GM19035 (cell line): ENCODE data around the gene SHLD1.

ENCODE experiments used
- ATAC-seq: cut with Tn5 transposase; IDR thresholded peaks from one replicate; pipeline ENCODE4 v1.9.1; 2021; ENCODE audit not compliant: unreplicated experiment

SHLD1 gene

GRCh38 chr20:5888041-5888440 is 137.8 kb downstream of the SHLD1 start:
- no peak for ATAC-seq

GRCh38 chr20:5890773-5891441 is 140.7 kb downstream of the SHLD1 start:
- no peak for ATAC-seq

GRCh38 chr20:5893052-5893451 is 142.9 kb downstream of the SHLD1 start:
- no peak for ATAC-seq

GRCh38 chr20:5893621-5894020 is 143.4 kb downstream of the SHLD1 start:
- no peak for ATAC-seq

DNA sequence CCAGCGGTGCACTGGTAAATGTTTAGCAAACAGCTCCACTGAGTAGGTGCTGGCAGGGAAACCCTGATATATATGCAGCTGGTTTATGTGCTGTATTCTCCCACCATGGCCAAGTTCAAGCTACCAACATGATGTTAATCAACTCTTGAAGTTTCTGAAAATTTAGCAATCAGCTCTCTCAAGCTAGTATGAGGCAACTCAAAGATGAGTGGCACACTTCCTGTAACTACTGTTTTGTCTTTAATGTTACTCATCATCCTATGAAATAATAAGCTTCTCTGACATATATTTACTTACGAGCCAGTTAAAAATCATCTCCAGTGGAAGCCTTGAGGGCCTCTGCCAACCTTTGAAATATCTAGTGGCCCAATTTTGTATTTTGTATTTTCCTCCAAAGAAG is 145.4 kb downstream of the SHLD1 start:
- no peak for ATAC-seq

DNA sequence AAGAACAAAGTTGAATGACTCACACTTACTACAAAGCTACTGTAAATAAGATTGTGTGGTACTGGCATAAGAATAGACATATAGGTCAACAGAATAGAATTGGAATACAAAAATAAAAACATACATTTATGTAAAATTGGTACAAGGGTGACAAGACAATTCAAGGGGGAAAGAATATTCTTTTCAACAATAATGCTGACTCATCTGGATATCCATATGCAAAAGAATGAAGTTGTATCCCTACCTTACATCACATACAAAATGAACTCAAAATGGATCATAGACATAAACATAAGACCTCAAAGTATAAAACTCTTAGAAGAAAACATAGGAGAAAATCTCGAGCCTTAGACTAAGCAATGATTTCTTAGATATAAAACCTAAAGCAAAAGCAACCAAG is 149.2 kb downstream of the SHLD1 start:
- no peak for ATAC-seq

DNA sequence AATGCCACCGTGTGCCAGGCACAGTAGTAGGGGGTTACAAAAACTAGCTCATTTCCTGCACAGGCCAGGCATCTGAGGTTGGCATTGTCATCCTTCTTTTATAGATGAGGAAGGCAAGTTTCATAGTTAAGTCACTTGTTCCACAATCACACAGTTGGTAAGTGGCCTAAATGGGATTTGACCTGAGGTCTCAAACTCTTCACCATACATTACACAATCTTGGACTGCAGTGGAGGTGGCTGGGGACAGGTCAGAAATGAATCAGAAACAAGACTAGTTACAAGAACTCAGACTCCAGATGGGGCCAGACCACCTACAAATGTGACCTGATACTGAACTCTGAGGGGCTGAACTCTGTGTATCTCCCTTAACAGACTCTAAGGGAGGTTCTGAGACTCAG is 150.7 kb downstream of the SHLD1 start:
- no peak for ATAC-seq

DNA sequence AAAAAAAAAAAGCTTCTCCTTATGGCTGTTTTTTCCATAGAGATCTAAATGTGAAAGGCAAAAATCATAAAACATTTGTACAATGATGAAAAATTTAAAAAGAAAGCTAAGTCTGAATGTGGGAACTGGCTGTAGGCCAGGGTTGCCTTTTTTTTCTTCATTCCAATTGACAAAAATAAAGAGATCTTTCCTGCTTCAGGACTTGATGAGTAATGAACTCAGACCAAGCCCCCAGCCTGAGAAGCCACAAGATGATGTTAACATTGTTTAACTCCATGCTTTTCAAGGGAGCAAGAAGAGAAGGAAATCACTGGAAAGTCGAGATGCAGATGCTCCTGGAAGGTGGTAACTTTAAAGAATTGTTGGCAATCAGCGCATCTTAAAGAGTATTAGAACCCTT is 158.8 kb downstream of the SHLD1 start:
- no peak for ATAC-seq

GRCh38 chr20:5910186-5910585 is 160.0 kb downstream of the SHLD1 start:
- ATAC-seq = no peak

DNA sequence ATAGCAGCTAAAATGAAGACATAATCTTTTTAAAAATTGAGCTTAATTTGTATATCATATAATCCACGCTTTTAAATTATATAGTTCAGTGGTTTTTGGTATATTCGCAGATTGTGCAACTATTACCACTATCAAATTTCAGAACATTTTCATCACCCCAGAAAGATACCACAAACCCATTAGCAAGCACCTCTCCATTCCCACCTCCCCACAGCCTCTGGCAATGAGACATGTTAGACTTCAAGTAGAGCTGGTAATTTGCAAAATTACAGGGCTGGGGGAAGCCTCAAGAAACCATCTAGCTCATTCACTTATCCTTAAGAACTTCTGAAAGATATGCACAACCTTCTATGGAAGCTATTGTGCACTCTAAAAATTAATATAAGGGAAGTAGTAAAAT is 163.0 kb downstream of the SHLD1 start:
- no peak for ATAC-seq
